Left lung (tissue), 10 donors: ENCODE results near the gene MCCC1. TPM values are rescaled to one million over a fixed set of nuclear protein-coding genes. Genes with fewer than 3 reads are reported as not detected.
A peak's percentile ranks its signal among the peaks of the same experiment; 100 is the strongest.

Source experiments
- ATAC-seq: fragments of 200-7000 bp; cut with Tn5 transposase; one replicate; pipeline ENCODE4 v1.9.1; 2020; ENCODE audit warnings: moderate library complexity
- DNase-seq, 4 donors: peaks; one replicate each; pipeline ENCODE4 v3.0.0-alpha.2; 2013 to 2020
- H3K27ac ChIP-seq, 2 donors: fragments of 200-600 bp; sonication (generic) in 1 of 2; one replicate each; pipeline versions ENCODE4 v1.5.0 to v1.8.0; 2020 to 2021
- H3K27me3 ChIP-seq, 2 donors: fragments of 200-600 bp; sonication (generic) in 1 of 2; one replicate each; pipeline versions ENCODE4 v1.5.0 to v1.8.0; 2020 to 2021
- H3K36me3 ChIP-seq, 2 donors: fragments of 200-600 bp; sonication (generic) in 1 of 2; one replicate each; pipeline versions ENCODE4 v1.5.0 to v1.8.0; 2020 to 2021
- H3K4me1 ChIP-seq, 2 donors: fragments of 200-600 bp; one replicate each; pipeline ENCODE4 v1.8.0; 2021
- H3K4me3 ChIP-seq, 2 donors: fragments of 200-600 bp; sonication (generic) in 1 of 2; one replicate each; pipeline versions ENCODE4 v1.5.0 to v1.8.0; 2020 to 2021; ENCODE audit warnings: mild to moderate bottlenecking in 1 of 2
- H3K9me3 ChIP-seq, 2 donors: fragments of 200-600 bp; sonication (generic) in 1 of 2; one replicate each; pipeline versions ENCODE4 v1.5.0 to v1.8.0; 2020 to 2021
- CTCF ChIP-seq, 2 donors: fragments of 200-600 bp; sonication (generic) in 1 of 2; IDR thresholded peaks; one replicate each; pipeline versions ENCODE4 v1.5.0 to v1.8.0; 2021; ENCODE audit warnings: antibody characterized with exemption in 2 of 2
- intact Hi-C, 2 donors: fragments of 100-400 bp; cut with DNase I; formaldehyde crosslinking; loops; one replicate each; pipeline versions ENCODE4 v1.11.2 to v1.14.2; 2022
- polyA plus RNA-seq, 6 donors: library from polyadenylated mRNA; unstranded; fragments of 120-200 nt; gene quantifications; one replicate each; pipeline ENCODE4 v1.2.1, GENCODE V29; 2013; ENCODE audit not compliant: insufficient read length in 6 of 6
- total RNA-seq, 2 donors: library from RNA; stranded (reverse); fragmentation: NEBNext Ultra II Directional; extraction: Animal tissue kit (Norgen Biotek cat#: 25700); gene quantifications; one replicate each; pipeline ENCODE4 v1.2.1, GENCODE V29; 2021
- donor health status: DM: no; HTN: yes; CAD: no.
- donor health status: DM: no; HTN: no; CAD: no.

MCCC1 gene
- total and polyA plus RNA-seq, 8 donors: 45.4 to 61.8 (median 51.1) TPM

GRCh38 chr3:183128709-183129108 is 29.4 kb upstream of the MCCC1 start:
- Histone ChIP-seq H3K4me3 (no peak overlapping the region), H3K9me3 (peaks cover 0 to 15% of the 10 kb centered on the region in 2 donors), H3K36me3 (no peaks in the 10 kb centered on the region), H3K27me3 (no peaks in the 10 kb centered on the region), H3K4me1 (peaks cover 4 to 5% of the 10 kb centered on the region in 2 donors), H3K27ac (no peak overlapping the region)
- intact Hi-C loops: no loop called here
- no peak for TF ChIP-seq CTCF (IDR thresholded peaks at IDR 0.05)
- DNase-seq: no peak
- ATAC-seq: no peak

- Histone ChIP-seq H3K36me3 (no peaks in the 10 kb centered on the region), H3K9me3 (peaks cover 0 to 5% of the 10 kb centered on the region in 2 donors), H3K4me3 (no peak overlapping the region), H3K27ac (no peak overlapping the region), H3K4me1 (peaks cover 0 to 11% of the 10 kb centered on the region in 2 donors), H3K27me3 (no peaks in the 10 kb centered on the region)
- no peak for TF ChIP-seq CTCF (IDR thresholded peaks at IDR 0.05)
- ATAC-seq (no peak), DNase-seq (no peak)
- intact Hi-C loops: loop anchor here in 1 of 2 donors (2.0 kb wide), 1 partner anchor 263 kb away; no protein-coding TSS in a partner anchor
Observed at GRCh38 chr3:183123891-183124290, 24.6 kb upstream of the MCCC1 start.

- no peaks in the 10 kb centered on the region for H3K36me3 ChIP-seq
- H3K4me1 ChIP-seq: peaks cover 0 to 11% of the 10 kb centered on the region in 2 donors
- no peak overlapping the region for H3K4me3 ChIP-seq
- H3K27ac ChIP-seq: no peak overlapping the region
- DNase-seq: peak in 2 of 4 donors; percentile 51 to 69
- peak; percentile 76 to 83 for TF ChIP-seq CTCF (IDR thresholded peaks at IDR 0.05)
- ATAC-seq: peak; percentile 82
- peaks cover 0 to 12% of the 10 kb centered on the region in 2 donors for H3K27me3 ChIP-seq
- no peaks in the 10 kb centered on the region for H3K9me3 ChIP-seq
- intact Hi-C loops: loop anchor here in 1 of 2 donors (2.0 kb wide), 1 partner anchor 264 kb away; no protein-coding TSS in a partner anchor
Observed at GRCh38 chr3:183122257-183122932, 23.1 kb upstream of the MCCC1 start.

GRCh38 chr3:183120538-183121215 is 21.4 kb upstream of the MCCC1 start:
- intact Hi-C loops: no loop called here
- Histone ChIP-seq H3K36me3 (no peaks in the 10 kb centered on the region), H3K27ac (no peak overlapping the region), H3K4me3 (no peak overlapping the region), H3K4me1 (peaks cover 0 to 15% of the 10 kb centered on the region in 2 donors), H3K9me3 (no peaks in the 10 kb centered on the region), H3K27me3 (peaks cover 0 to 29% of the 10 kb centered on the region in 2 donors)
- ATAC-seq: no peak
- DNase-seq: no peak
- TF ChIP-seq CTCF (IDR thresholded peaks at IDR 0.05): no peak

GRCh38 chr3:183117056-183117455 is 17.8 kb upstream of the MCCC1 start:
- H3K4me3 ChIP-seq: no peak overlapping the region
- TF ChIP-seq CTCF (IDR thresholded peaks at IDR 0.05): no peak
- intact Hi-C loops: no loop called here
- H3K9me3 ChIP-seq: no peaks in the 10 kb centered on the region
- peaks cover 0 to 39% of the 10 kb centered on the region in 2 donors for H3K27me3 ChIP-seq
- peaks cover 0 to 7% of the 10 kb centered on the region in 2 donors for H3K4me1 ChIP-seq
- H3K27ac ChIP-seq: no peak overlapping the region
- no peaks in the 10 kb centered on the region for H3K36me3 ChIP-seq
- ATAC-seq (no peak), DNase-seq (no peak)
